ENCODE measurements around the gene IGSF10. TPM values are rescaled to one million over a fixed set of nuclear protein-coding genes. Genes with fewer than 3 reads are reported as not detected.

Gene IGSF10
- total and polyA plus RNA-seq, 2 donors (not counting 1 experiment from before 2014, with no cell fraction given): 0.03 TPM; not detected in 1

DNA sequence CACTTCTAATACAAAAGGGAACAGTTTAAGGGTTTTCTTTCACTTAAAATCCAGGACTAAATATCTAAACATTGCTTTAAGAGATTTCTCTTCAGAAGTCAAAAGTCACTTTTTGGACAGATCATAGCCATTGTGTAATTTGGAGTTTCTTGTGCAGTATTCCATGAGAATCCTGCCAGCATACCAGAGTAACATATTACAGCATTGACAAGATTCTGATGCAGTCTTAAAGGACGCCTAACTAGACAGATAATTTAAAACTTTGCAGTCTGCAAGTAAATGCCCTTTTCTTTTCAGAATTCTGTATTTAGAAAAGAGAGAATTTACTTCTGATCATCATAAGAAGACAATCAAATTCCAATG lies 17.5 kb upstream of the IGSF10 start:
- no peaks in the 10 kb centered on the region for H4K20me1 ChIP-seq (ENCODE audit: control insufficient read depth, insufficient read depth, low read length, poor library complexity, severe bottlenecking)
- no peak overlapping the region for H3K4me3 ChIP-seq (ENCODE audit: control extremely low read depth in 1 of 5, extremely low read depth in 1 of 5, insufficient read depth in 1 of 5, low read depth in 2 of 5, low read length in 4 of 5)
- peaks cover 0 to 14% (median 2%) of the 10 kb centered on the region in 3 donors for H3K9me3 ChIP-seq (ENCODE audit: control extremely low read depth in 1 of 3, control insufficient read depth in 2 of 3, insufficient read depth in 1 of 3, low read length in 2 of 3)
- H2AFZ ChIP-seq (ENCODE audit: insufficient read depth, low read depth, low read length, poor library complexity, severe bottlenecking): no peak overlapping the region
- no peak overlapping the region for H3K4me2 ChIP-seq (replicated peaks; ENCODE audit: low read depth, low read length, poor library complexity, severe bottlenecking)
- Mint-ChIP-seq H3K4me1 (no peaks in the 10 kb centered on the region), H3K27ac (no peak overlapping the region), H3K9me3 (ENCODE audit: insufficient read depth) (peaks cover 7% of the 10 kb centered on the region), H3K4me3 (no peak overlapping the region), H3K27me3 (peaks cover 9% of the 10 kb centered on the region)
- no peak overlapping the region for H3K9ac ChIP-seq (ENCODE audit: low read length)
- no peaks in the 10 kb centered on the region for H3K79me2 ChIP-seq (ENCODE audit: control insufficient read depth, insufficient read depth, low read length)
- no peak for TF ChIP-seq CTCF (IDR thresholded peaks at IDR 0.05)
- no peak for TF ChIP-seq EZH2 (IDR thresholded peaks at IDR 0.05; ENCODE audit: borderline replicate concordance, insufficient read depth, low read depth, low read length, poor library complexity, severe bottlenecking)
- no CpG with 5 or more reads among the region's 1 CpG for WGBS (ENCODE audit: insufficient coverage)
- H3K27ac ChIP-seq (ENCODE audit: low read length in 2 of 2): no peak overlapping the region
- POLR2A ChIA-PET: no interaction called here
- CTCF ChIA-PET: interaction anchor here (5.6 kb wide), 1 partner anchor 10 kb away, joined by 32 read pairs; no protein-coding TSS in a partner anchor
- H3K4me1 ChIP-seq (ENCODE audit: control insufficient read depth in 2 of 2, insufficient read depth in 2 of 2, low read length in 2 of 2): no peaks in the 10 kb centered on the region
- intact Hi-C loops (cut with micrococcal nuclease): no loop called here
- ATAC-seq (ENCODE audit: low read depth) (no peak), DNase-seq (no peak)
- no peaks in the 10 kb centered on the region for H3K36me3 ChIP-seq (replicated peaks in 1 of 2; ENCODE audit: control extremely low read depth in 1 of 2, control insufficient read depth in 1 of 2, extremely low read depth in 1 of 2, insufficient read depth in 2 of 2, low read length in 1 of 2)
- peaks cover 0 to 1% (median 0%) of the 10 kb centered on the region in 4 experiments for H3K27me3 ChIP-seq (replicated peaks in 1 of 4; ENCODE audit: control extremely low read depth in 1 of 4, control insufficient read depth in 3 of 4, insufficient read depth in 4 of 4, low read length in 3 of 4)

DNA sequence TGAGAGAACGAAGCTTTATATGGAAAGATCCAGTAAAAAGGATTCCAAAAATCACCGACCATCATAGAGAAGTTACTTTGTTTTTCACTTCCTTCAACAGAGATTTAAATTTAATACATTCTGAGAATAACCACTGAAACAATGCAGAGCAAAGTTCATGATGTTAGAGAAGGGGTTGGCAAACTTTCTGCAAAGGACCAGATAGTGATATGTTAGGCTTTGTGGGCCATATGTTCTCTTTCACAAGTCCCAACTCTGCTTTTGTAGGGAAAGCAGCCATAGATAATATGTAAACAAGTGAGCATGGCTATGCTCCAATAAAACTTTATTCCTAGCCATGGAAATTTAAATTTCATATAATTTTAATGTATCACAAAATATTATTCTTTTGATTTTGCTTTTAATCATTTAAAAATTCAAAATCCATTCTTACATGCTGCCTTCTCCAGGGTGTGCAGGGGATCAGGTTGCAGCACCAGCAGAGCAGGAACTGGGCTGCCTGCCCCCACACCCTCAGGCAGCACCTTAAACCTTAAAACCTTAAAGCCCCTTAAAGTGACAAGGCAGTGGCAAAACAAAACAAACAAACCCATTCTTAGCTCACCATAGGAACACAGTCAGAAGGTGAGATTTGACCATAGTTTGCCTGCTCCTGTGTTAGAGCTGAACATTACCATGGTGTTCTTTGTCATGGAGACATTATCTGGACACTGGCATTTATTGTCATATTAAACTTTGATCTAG lies 16.9 kb upstream of the IGSF10 start:
- no peak overlapping the region for H3K4me2 ChIP-seq (replicated peaks; ENCODE audit: low read depth, low read length, poor library complexity, severe bottlenecking)
- ChIA-PET POLR2A (no interaction called here), CTCF (interaction anchor here (1.4 to 1.5 kb wide), 2 partner anchors 9 to 361 kb away, joined by 4 to 8 read pairs; no protein-coding TSS in a partner anchor)
- Mint-ChIP-seq H3K4me3 (no peak overlapping the region), H3K9me3 (ENCODE audit: insufficient read depth) (peaks cover 7% of the 10 kb centered on the region), H3K27me3 (peaks cover 7% of the 10 kb centered on the region), H3K27ac (no peak overlapping the region), H3K4me1 (no peaks in the 10 kb centered on the region)
- H3K9ac ChIP-seq (ENCODE audit: low read length): no peak overlapping the region
- H3K4me3 ChIP-seq (ENCODE audit: control extremely low read depth in 1 of 5, extremely low read depth in 1 of 5, insufficient read depth in 1 of 5, low read depth in 2 of 5, low read length in 4 of 5): no peak overlapping the region
- no peaks in the 10 kb centered on the region for H3K4me1 ChIP-seq (ENCODE audit: control insufficient read depth in 2 of 2, insufficient read depth in 2 of 2, low read length in 2 of 2)
- no peak overlapping the region for H2AFZ ChIP-seq (ENCODE audit: insufficient read depth, low read depth, low read length, poor library complexity, severe bottlenecking)
- no peaks in the 10 kb centered on the region for H3K79me2 ChIP-seq (ENCODE audit: control insufficient read depth, insufficient read depth, low read length)
- no peaks in the 10 kb centered on the region for H3K36me3 ChIP-seq (replicated peaks in 1 of 2; ENCODE audit: control extremely low read depth in 1 of 2, control insufficient read depth in 1 of 2, extremely low read depth in 1 of 2, insufficient read depth in 2 of 2, low read length in 1 of 2)
- DNase-seq: no peak
- TF ChIP-seq EZH2 (IDR thresholded peaks at IDR 0.05; ENCODE audit: borderline replicate concordance, insufficient read depth, low read depth, low read length, poor library complexity, severe bottlenecking): no peak
- H3K27ac ChIP-seq (ENCODE audit: low read length in 2 of 2): no peak overlapping the region
- intact Hi-C loops (cut with micrococcal nuclease): no loop called here
- no CpG with 5 or more reads among the region's 2 CpGs for WGBS (ENCODE audit: insufficient coverage)
- no peak for ATAC-seq (ENCODE audit: low read depth)
- H3K27me3 ChIP-seq (replicated peaks in 1 of 4; ENCODE audit: control extremely low read depth in 1 of 4, control insufficient read depth in 3 of 4, insufficient read depth in 4 of 4, low read length in 3 of 4): no peaks in the 10 kb centered on the region
- H4K20me1 ChIP-seq (ENCODE audit: control insufficient read depth, insufficient read depth, low read length, poor library complexity, severe bottlenecking): no peaks in the 10 kb centered on the region
- H3K9me3 ChIP-seq (ENCODE audit: control extremely low read depth in 1 of 3, control insufficient read depth in 2 of 3, insufficient read depth in 1 of 3, low read length in 2 of 3): peaks cover 0 to 14% (median 2%) of the 10 kb centered on the region in 3 donors

All from B cell (primary cell).